Activated CD4-positive, alpha-beta T cell treated with anti-CD3 and anti-CD28 coated beads for 1 hour (primary cell): ENCODE data around the gene ZNF350.
"Not testable (repeated sequence)": the region's sequence is repeated elsewhere in the genome, so short reads cannot be mapped to it uniquely, and the experiment has no call there.

Source experiments
- DNase-seq: peaks from one replicate; pipeline ENCODE4 v3.0.0-alpha.2; 2020

The ZNF350 gene

GRCh38 chr19:51986309-51987291 is at the start of gene ZNF350:
Gene ZNF350 (minus strand): TSS chr19:51986840. CDS start chr19:51974360, 12,480 bp downstream.
- peak; percentile 81 for DNase-seq

- no peak for DNase-seq
These were observed 47.5 kb upstream of the ZNF350 start for GRCh38 chr19:52034051-52034728.

GRCh38 chr19:52028780-52029123 is 42.1 kb upstream of the ZNF350 start:
- no peak for DNase-seq

GRCh38 chr19:52028027-52028779 is 41.6 kb upstream of the ZNF350 start, which contains the start of gene ZNF614:
Gene ZNF614 (minus strand): TSS chr19:52028379. CDS start chr19:52025745, 2,634 bp downstream.
- peak; percentile 82 for DNase-seq

GRCh38 chr19:52026255-52026990 is 39.8 kb upstream of the ZNF350 start:
- DNase-seq: not testable (repeated sequence)

- not testable (repeated sequence) for DNase-seq
These were observed 37.8 kb upstream of the ZNF350 start for GRCh38 chr19:52024478-52024877.

GRCh38 chr19:52022193-52022592 is 35.6 kb upstream of the ZNF350 start:
- no peak for DNase-seq

- no peak for DNase-seq
These were observed 33.9 kb upstream of the ZNF350 start for GRCh38 chr19:52020506-52020905.

GRCh38 chr19:52010674-52011073 is 24.0 kb upstream of the ZNF350 start:
- DNase-seq: no peak

GRCh38 chr19:52007806-52008557 is 21.3 kb upstream of the ZNF350 start, which contains the start of gene ZNF615:
Gene ZNF615 (minus strand): TSS chr19:52008211. CDS start chr19:52003711, 4,500 bp downstream.
- DNase-seq: peak; percentile 83

GRCh38 chr19:52007451-52007805 is 20.8 kb upstream of the ZNF350 start:
- DNase-seq: no peak

GRCh38 chr19:51994048-51994644 is 7.5 kb upstream of the ZNF350 start:
- no peak for DNase-seq

GRCh38 chr19:51993422-51993821 is 6.8 kb upstream of the ZNF350 start:
- DNase-seq: no peak

- DNase-seq: no peak
These were observed 3.3 kb downstream of the ZNF350 start for GRCh38 chr19:51983361-51983760.

- not testable (repeated sequence) for DNase-seq
These were observed 5.7 kb downstream of the ZNF350 start for GRCh38 chr19:51980926-51981325.

- no peak for DNase-seq
These were observed 6.4 kb downstream of the ZNF350 start for GRCh38 chr19:51980116-51980736.

GRCh38 chr19:51978882-51979281 is 7.8 kb downstream of the ZNF350 start:
- DNase-seq: no peak

- DNase-seq: no peak
These were observed 9.3 kb downstream of the ZNF350 start for GRCh38 chr19:51977346-51977745.

GRCh38 chr19:51976852-51977251 is 9.8 kb downstream of the ZNF350 start:
- DNase-seq: no peak

GRCh38 chr19:51975787-51976186 is 10.9 kb downstream of the ZNF350 start:
- not testable (repeated sequence) for DNase-seq

GRCh38 chr19:51971624-51972023 is 15.0 kb downstream of the ZNF350 start:
- DNase-seq: no peak
